Activated CD4-positive, alpha-beta T cell treated with anti-CD3 and anti-CD28 coated beads for 48 hours (primary cell): Measurements from ENCODE around the gene HEXA.

Experiments
- DNase-seq: peaks from one replicate; pipeline ENCODE4 v3.0.0-alpha.2; 2020

The HEXA gene

DNA sequence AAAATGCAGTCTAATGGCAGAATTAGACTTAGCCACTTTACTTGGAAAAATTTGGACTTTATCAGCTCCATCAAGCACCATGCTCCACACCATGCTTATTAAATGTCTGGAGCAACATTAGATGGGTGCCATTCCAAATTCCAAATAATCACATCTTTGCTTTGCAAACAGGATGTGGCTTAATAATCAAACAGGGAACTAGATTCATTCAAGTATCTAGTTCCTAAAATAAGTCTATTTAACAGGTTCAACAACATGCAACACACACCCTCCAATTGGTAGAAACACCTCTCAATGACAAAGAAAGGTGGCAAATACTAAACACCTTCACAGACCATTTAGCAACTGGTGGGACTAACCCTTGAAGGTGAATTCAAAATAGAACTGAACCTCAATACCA, 3.5 kb downstream of the HEXA start:
- no peak for DNase-seq

DNA sequence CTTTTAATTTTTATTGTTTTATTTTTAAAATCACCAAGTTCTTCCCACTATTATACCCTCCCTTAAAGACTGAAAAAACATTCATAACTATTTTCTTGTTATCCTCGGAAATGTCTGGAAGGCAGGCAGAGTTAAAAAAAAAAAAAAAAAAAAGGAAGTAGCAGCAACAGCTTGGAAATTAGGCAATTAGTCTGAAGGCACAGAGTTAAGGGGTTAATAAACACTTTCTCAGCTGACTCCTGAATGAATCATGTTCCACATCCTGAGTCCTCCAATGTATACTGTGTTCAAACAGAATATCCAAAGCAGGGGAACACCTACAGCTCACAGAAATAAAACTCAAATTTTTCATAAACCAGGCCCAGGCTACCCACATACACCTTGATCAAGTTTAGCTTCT, 5.8 kb downstream of the HEXA start:
- no peak for DNase-seq

DNA sequence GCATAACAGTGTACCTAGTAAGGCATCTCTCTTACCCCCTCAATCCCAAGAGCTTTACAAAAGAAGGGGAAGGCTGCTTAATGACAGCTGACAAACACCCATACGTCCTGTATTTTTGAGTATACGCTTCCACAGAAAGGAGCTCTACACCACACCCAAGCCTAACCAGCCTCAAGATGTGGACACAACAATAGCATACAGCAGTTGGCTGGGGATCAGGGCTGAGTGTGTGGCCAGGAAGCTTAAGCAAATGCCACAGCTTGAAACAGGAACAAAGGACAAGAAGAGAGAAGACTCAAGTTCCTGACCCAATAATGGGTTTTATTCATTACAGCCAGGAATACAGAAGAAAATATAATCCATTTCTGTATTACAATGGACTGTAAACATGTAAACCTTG, 6.9 kb downstream of the HEXA start:
- no peak for DNase-seq

DNA sequence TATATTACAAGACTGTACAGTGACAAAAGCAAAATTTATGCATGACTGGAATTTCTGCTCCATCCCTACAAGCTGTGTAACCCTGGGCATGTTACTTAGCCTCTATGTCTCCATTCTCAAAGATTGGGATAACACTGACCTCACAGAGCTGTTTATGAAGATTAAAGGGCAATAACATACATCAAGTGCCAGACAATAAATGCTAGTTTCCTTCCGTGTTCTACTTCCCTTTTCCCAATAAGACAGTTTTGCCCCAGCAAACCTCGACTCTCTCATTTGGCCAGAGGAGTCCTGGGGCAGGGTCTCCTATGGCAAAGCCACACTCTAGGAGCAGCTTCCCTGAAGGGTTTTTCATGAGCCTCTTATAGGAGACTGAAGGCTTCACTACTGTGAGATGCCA, 7.5 kb downstream of the HEXA start:
- DNase-seq = no peak

DNA sequence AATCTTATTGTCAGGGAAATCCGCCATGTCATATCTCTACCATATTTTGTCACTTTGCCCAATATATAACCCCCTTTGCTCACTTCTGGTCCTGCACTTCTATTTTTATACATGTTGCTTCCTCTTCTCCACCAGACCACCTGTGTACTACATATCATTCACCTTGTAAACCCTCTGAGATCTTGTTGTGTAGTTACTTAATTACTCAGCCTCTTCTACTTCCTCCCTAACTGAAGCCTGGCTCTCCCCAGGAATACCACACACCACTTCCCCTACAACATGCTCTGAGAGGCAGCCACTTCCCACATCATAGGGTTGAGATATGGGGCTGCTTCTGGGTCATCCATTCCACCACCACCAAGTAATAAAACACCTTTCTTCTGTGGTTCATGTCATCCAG, 10.0 kb downstream of the HEXA start:
- no peak for DNase-seq

DNA sequence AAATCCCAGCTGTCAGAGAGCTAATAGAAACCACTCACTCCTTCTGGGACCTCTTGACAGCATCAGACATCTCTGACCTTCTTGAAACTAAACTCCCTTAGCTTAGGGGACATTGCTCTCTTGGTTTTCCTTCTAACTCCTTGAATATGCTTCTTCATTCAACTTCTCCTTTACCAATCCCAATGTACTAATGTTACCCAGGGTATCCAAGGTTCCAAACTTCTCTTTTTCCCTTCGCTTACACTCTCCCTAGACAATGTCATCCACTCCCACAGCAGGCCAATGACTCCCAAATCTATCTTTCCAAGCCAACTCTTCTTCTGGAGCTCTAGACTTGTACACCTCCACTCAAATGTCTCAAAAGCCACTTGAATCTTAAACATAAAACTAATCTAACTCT, 14.6 kb downstream of the HEXA start:
- DNase-seq = no peak

DNA sequence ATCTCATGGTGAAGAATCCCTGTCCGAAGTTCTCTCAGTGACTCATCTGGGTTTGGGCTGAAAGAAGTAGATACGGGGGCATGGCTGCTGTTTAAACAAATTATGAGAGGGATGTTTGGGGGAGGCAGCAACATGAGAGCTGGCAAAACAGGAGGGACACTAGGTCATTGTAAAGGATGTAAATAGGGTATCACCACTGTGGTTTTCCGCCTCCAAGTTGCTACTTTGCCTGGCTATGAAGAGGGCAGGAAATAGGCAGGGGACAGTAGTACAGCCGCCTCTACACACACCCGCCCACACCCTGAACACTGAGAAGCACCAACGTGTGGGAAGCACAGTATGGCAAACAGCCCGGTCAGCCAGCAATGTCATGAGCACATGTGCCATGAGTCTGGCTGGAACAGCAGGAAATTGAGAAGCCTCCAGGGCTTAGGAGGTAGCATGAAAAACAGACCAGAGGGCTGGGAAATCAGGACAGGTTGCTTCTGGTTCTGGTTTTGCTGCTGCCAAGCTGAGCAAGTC, 17.1 kb downstream of the HEXA start:
- no peak for DNase-seq

DNA sequence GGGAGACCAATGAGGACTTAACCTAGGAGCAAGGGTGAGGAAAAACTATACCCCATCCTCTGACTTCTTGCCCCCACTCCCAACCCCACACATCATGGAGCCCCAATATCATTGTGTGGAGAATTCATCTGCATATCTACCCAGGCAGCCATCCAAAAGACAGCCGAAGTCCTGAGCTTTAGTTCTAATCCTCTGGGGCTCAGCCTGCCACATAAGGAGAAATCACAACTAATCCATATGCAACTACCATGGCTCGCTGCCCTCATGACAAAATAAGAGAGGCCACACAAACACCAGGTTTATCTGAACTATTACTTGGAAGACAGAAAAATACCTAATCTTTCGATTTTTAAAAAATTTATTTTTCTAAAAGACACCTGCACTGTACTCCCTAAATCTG, 17.7 kb downstream of the HEXA start:
- no peak for DNase-seq

DNA sequence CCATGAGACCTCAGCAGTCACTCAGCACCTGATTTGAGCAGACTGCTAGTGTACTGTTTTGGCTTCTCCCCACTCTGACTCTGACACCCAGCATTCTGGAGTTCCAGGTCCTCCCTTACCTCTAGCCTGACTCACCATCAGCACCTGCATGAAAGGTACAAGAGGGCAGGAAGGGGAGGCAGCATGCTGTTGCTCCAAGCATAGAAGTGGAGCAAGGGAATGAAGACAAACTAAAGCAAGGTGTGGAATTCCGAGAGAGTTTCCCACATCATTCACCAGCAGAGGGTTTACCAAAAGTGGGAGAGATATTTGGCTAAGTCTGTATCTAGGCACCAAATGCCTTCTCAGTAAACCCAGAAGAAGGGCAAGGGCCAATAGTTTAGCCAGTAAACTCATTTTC, 21.3 kb downstream of the HEXA start:
- DNase-seq = no peak

DNA sequence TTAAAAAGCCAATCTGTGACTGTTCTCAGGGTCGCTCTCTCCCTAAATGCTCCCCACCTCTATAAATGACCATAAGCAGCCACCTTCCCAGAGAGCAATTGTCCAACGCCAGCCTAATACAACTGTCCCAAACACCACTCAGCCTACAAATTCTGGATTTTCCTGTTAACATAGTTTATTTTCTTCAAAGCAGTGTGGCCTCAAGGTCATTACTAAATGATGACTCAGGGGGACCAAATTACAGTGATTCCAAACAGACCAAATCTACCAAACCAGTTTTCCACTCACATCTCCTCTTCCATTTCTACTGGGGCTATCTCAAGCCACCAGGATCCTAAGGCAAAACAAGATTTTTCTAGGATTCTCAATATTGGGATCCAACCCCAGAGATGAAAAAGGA, 22.5 kb downstream of the HEXA start:
- no peak for DNase-seq

DNA sequence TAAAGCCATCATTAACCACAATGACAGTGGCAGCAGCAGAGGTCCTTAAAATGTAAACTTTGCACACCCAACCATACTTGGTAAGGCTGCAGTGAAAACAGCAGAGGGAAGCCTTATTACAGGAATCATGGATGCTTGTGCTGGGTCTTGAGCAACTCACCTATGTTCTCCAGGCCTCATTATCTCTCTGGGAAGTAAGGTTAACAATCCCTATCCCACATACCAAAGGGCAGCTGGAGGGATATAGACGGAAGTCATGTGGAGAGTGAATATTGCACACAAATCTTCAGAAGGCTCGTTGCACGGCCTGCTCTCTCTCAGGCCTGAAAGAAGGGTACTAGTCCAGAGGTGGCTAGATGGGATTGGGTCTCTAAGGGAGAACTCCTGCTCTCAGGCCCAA, 30.0 kb downstream of the HEXA start:
- no peak for DNase-seq

DNA sequence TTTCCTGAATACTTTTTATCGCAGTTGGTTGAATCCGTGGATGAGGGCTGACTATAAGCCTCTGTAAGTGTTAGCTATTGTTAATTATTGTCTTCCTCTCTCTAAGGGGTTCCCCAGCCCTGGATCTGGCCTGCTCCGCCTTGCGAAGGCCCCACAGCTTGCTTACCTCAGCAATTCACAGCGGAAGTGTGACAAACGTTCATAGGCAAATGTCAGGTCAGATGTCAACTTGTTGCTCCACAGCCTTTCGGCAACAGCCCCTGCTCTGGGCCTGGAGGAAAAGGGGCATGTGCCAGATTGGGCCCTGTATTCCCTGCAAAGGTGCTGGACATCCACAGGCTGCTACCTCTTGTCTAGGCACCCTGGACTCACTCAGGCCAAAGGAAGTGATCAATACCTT, 30.5 kb downstream of the HEXA start:
- no peak for DNase-seq

DNA sequence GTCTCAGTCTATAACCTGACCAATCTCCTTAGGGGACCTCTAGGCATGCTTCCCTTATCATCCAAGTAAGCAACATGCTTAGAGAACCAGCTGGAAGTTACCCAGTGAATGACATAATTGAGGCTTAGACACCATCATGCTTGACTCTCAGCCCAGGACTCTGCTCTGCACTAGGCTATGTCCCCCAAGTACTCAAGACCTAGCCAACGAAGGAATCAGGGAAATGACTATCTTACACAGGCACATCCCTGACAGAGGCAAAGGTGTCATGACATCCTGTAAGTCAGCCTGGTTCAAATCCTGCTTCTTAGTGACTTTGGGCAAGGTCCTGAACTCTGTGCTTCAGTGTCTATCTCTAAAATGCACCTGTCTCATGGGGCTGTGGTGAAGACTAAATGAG, 31.2 kb downstream of the HEXA start:
- DNase-seq = no peak

DNA sequence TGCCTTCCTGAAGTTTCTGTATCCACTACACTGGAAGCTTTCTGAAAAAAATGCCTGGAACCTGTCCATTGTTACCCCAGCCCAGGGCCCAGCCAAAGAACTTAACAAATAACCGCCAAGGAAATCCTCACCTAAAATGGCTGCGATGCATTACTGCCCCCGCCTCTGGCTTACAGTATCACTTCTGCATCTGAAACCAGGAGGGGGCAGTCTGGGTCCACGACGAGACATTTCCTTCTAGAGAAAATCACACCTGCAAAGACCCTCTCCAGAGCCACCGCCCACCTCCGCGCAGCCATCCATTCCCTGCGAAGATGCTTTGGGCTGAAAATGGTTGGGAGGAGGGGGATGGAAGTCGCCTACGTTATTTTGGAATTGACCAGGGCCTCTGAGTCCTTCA, 33.4 kb downstream of the HEXA start:
- peak; percentile 49 for DNase-seq

DNA sequence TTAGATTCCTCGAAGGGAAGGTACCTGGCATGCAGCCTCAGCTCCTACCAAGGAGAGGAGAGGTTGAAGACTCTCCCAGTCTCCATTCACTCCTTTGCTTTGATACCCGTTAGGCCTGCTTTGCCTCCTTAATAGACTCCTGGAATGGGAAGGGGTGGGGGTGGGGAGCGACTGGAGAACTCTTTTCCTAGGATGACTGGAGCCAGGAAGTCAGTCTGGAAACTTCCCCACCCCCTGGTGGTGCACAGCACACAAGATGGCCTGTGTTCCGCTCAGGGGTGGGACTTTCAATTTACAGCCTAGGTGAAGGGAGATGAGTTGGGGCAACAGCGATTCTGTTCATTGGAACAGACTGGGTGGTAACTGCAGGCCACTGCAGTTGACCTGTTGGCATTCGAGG, 34.5 kb downstream of the HEXA start:
- no peak for DNase-seq

DNA sequence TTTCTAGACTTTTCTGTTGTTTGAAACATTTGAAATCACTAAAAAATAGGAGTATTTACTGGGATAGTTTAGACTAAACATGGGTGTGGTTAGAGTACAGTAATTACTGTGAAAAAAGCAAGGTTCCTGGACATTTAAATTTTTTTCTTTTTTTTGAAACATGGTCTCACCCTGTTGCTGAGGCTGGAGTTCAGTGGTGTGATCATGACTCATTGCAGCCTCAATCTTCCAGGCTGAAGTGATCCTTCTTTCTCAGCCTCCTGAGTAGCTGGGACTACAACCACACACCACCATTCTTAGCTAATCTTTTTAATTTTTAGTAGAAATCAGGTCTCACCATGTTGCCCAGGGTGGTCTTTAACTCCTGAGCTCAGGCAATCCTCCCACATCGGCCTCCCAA, 35.4 kb downstream of the HEXA start:
- no peak for DNase-seq

DNA sequence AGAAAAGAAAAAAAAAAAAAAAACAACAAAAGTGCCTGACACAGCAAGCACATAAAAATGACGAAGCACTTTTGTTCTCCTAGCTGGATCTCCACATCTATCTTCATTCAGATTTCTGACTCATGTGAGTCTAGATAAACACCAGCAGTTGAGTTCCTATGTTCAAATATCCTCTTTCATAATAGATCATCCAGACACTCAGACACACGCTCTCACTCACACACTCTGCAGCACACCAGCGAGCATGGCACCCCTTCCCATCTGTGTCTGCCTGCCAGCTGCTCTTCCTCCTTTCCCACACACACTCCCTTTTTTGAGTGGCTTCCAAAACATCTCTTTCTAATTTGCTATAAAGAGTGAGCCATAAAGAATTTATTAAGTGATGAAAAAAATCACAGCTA, 36.0 kb downstream of the HEXA start:
- DNase-seq = no peak

DNA sequence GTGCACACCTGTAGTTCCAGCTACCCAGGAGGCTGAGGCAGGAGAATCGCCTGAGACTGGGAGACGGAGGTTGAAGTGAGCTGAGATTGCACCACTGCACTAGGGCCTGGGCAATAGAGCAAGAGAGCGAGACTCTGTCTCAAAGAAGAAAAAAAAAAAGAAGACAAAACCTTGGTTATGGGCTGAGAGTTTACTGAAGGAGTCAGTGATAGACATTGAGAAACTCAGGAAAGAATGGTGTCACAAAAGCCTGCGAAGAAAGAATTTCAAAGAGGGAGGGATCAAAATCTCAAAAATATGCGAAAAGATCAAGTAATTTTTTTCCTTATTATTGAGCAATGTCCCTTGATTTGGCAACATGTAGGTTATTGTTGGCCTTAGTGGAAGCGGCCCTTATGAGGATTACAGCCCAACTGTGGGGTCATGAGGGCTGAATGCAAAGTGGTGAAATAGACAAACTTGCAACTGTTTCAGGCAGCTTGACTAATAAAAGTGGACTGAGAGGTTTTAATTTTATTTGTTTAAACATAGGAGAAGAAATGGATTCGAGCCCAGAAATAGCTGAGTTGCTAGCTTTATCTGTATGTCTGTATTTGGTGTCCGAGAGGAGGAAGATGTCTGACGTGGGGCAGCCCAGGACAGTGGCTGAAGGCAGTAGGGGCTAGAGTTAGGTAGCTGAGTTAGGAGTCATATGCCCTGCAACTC, 37.0 kb downstream of the HEXA start:
- DNase-seq = no peak

DNA sequence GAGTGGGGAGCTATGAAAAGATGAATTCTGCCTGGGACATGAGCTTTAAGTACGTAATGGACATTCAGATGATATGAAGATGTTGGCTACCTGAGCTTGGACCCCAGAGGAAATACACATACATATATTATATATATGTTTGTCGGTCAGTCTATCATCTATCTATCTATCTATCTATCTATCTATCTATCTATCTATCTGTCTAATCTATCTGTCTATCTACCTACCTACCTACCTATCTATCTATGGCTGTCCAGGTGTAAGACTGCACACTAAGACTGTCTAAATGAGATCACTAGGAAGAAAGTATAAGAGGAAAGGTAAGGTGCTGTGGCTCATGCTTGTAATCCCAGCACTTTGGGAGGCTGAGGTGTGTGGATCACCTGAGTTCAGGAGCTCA, 37.7 kb downstream of the HEXA start:
- DNase-seq = no peak

DNA sequence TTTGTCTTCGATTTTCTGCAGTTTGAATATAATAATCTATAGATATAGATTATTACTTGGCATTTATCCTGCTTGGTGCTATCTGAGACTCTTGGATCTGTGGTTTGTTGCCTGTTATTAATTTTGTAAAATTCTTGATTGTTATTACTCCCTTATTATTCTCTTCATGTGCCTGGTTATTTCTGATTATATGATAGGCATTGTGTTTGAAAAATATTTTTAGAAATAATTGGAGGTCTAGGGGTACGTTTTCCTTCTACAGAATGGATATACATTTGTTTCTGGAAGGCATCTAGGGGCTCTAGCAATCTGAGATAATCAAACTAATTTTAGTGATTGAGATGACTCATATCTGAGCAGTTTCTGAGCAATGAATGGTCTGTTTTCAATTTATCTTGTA, 41.0 kb downstream of the HEXA start:
- DNase-seq = no peak

DNA sequence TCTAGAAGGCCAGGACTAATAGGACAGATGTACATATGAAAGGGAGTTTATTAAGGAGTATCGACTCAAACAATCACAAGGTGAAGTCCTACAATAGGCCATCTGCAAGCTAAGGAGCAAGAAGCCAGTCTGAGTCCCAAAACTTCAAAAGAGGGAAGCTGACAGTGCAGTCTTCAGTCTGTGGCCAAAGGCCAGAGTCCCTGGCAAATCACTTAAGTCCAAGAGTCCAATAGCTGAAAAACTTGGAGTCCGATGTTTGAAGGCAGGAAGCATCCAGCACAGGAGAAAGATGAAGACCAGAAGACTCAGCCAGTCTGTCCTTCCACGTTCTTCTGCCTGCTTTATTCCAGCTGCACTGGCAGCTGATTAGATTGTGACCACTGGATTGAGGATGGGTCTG, 44.8 kb downstream of the HEXA start:
- DNase-seq = no peak

DNA sequence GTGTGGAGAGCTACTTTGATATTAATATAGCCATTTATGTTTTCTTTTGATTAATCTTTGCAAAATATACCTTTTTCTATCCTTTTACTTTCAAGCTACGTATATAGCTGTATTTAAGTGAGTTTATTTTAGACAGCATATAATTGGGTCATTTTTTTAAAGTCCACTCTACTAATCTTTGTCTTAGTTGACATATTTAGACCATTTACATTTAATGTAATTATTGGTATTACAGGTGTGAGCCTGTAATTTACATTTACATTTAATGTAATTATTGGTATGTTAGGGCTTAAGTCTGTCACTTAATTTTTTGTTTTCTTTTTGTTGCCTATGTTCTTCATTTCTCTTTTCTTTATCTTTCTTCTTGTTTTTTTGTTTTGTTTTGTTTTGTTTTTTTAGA, 52.1 kb downstream of the HEXA start:
- DNase-seq = no peak

DNA sequence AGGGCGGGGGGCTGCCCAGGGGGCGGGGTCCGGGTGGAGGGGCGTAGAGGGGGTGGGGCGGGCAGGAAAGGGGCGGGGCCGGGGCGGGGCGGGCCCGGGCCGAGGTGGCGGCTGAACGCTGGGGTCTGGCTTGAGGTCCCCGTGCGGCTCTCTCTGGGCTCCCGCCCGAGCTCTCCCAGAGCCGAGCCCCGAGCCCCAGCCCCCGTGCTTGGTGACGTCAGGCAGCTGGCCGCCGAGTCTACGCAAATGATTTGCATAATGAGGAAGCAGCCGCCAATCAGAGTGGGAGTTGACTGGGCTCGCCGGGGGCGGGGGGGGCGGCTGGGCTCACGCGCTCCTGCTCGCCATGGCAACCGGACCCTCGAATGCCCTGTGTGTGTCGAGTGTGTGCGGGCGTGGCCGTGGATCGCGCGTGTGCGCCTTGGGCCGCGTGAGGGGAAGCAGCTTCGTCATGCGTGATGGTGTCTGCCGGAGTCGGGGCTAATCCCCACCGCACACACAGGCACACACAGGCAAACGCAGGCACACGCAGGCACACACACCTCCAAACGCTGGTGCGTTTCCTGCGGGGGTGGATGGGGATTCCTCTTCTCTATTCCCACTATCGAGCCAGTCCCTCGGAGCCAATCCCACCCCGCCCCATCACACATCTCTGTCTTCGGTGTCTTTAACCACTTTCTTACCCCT, 55.7 kb downstream of the HEXA start, which contains the start of gene CELF6:
CELF6 (minus strand) TSS at position 173 of the 687 bp plus-strand sequence. CDS start 283 bp downstream, outside the sequence.
- peak; percentile 76 for DNase-seq

DNA sequence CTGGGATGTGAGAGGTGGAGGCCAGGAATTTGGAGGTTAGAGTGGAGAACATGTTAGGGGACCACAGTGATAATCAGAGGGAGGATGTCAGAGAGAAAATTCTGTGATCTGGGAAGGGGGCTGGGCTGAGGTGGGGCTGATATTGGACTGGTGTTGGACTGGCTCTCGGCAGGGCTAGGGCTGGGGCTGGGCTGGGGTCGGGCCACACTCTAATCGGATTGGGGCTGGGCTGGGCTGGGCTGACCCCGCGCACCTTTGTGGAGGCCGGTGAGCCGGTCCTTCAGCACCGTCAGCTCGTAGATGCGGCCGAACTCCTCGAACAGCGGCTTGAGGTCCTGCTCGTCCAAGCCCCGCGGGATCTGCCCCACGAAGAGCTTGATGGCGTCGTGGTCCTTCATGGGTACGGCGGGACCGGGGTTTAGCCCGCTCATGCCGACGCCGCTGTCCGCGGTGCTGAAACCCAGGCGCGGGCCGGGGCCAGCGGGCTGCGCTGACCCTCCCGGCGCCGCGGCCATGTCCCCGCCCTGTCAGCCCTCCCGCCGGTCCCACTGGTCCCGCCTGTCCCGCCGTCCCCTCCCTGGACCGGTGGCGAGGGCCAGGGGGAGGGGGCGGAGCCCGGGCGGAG, 56.3 kb downstream of the HEXA start:
- DNase-seq = peak; percentile 46
